Astrocyte of the cerebellum (primary cell): ENCODE measurements around the gene ATXN10.

ENCODE experiments used
- DNase-seq: peaks from one replicate; pipeline ENCODE4 v3.0.0-alpha.2; 2011; ENCODE audit warnings: low read depth
- H3K4me3 ChIP-seq: 2 replicates; pipeline ENCODE4 v1.5.1; 2011; ENCODE audit warnings: mild to moderate bottlenecking, low read depth, low read length, moderate library complexity
- in situ Hi-C: cut with HindIII; loops from 2 replicates; pipeline ENCODE4 v1.10.0; 2017; ENCODE audit warnings: low sequenced_read_pairs
- TF ChIP-seq, protein P1 (sequence below): IDR thresholded peaks from 2 replicates; pipeline ENCODE4 v1.5.1; 2012; ENCODE audit warnings: low read length, low read depth, moderate library complexity, mild to moderate bottlenecking; ENCODE audit errors: missing control alignments

The ATXN10 gene

DNA sequence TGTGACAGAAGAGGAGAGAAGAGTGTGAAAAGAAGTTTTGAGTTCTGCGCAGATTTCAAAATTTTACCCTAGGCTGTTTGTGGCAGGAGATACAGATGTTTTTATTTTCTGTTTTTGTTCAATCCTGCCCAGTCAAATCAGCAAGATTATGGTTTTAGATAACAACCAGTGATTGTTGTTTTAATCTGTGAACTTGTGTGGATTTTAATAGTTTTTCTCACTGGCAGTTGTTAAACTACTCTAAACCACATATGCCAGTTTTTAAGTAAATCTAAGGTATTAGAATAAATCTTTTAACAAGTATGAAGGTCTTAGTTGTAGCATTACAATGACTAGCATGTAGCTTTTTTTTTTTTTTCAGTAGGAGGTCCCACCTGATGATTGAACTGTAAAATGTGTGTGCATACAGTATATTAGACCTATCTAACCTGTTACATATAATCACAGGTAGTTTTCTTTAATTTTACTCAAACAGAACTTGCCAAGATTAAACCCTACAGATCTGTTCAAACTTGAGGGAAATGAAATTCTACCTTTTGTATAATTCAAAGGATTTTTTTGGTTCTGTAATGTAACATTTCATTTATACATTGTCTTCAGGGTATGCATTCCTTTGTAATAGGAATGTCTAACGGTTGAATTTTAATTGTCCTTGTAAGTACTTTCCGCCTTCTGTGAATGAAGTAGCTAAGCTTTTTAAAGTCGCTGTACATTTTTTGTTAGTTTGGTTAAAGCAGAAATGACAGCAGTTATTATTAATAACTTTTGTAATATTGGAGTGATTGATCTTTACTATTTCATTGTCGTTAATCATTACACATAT lies 13.3 kb downstream of the ATXN10 start:
- no peak overlapping the region for H3K4me3 ChIP-seq
- in situ Hi-C loops, result no loop called here
- no peak for DNase-seq
- TF ChIP-seq, protein P1, sequence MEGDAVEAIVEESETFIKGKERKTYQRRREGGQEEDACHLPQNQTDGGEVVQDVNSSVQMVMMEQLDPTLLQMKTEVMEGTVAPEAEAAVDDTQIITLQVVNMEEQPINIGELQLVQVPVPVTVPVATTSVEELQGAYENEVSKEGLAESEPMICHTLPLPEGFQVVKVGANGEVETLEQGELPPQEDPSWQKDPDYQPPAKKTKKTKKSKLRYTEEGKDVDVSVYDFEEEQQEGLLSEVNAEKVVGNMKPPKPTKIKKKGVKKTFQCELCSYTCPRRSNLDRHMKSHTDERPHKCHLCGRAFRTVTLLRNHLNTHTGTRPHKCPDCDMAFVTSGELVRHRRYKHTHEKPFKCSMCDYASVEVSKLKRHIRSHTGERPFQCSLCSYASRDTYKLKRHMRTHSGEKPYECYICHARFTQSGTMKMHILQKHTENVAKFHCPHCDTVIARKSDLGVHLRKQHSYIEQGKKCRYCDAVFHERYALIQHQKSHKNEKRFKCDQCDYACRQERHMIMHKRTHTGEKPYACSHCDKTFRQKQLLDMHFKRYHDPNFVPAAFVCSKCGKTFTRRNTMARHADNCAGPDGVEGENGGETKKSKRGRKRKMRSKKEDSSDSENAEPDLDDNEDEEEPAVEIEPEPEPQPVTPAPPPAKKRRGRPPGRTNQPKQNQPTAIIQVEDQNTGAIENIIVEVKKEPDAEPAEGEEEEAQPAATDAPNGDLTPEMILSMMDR, result no peak

DNA sequence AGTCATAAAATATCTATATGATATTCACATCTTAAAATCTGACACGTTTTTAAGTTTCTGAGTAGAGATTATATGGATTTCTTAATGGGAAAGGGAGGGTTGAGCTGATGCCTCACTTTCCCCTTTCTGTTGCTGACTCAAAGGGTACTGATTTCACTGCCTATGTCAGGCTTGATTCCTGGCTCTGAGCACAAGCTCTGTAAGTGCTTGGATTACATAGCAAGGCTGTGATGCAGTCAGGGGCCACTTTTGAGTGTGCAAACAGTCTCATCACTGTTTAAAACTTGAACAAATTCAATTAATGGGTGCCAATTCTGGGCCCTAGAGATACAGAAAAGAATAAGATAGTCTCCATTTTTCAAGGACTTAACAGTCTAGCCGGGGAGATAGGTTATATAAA lies 14.4 kb downstream of the ATXN10 start:
- no peak overlapping the region for H3K4me3 ChIP-seq
- in situ Hi-C loops, result no loop called here
- DNase-seq, result no peak
- TF ChIP-seq, protein P1, result no peak

DNA sequence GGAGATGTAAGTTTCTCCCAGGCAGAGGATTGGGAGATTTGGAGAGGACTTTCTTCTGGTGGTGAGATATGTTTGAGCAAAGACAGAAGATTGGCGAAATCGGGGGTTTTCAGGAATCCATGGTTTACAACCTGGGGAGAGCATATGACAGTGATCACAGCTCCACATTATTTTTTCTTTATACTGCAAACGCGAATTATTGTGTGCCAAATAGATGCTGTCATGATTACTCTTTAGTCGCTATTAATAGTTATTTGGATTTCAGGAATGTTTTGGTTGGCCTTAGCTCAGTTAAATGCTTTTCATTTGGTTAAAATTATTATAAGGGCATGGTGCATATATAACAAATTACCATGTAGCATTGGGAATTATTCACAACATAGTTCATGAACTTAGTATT lies 15.2 kb downstream of the ATXN10 start:
- no peak for DNase-seq
- TF ChIP-seq, protein P1, result no peak
- no peak overlapping the region for H3K4me3 ChIP-seq
- in situ Hi-C loops, result no loop called here

DNA sequence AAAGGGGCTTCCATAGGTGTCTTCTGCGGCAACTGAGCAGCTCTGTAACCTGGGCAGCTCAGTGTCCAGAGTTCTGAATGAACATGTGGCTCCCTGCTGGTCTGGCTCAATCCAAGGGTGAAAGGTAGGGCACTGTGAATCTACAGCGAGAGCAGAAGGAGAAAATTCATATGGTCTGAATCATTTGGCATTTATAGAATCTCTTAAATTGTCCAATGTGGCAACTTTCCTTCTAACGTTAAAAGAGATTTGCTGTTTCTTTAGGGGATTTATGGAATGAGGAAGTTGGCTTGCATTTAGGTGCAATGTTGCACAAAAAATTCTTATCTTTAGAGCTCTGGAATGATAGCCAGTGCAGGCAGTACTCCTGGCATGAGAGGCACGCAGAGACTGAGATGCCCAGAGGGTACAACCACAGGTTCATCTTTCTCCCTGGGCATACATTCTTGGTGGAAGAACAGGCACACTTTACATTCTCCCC lies 17.0 kb downstream of the ATXN10 start:
- in situ Hi-C loops, result no loop called here
- peak; percentile 79 for DNase-seq
- H3K4me3 ChIP-seq, result no peak overlapping the region
- TF ChIP-seq, protein P1, result no peak

DNA sequence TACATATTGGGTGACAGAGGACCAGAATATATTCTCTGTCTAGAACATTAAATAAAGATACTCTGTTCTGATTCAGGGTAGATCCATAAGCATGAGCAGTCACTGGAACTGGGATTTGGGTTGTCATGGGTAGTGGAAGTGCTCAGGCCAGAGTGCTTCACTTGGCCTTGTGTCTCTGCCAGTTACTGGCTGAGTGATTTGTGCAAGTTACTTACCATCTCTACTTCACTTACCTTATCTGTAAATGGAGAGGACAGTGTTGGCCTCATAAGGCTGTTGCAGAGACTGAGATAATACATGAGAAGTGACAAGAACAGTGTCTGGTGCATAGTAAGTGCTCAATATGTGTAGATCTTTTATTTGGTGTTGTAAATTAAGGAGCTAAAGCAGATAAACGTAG lies 17.6 kb downstream of the ATXN10 start:
- TF ChIP-seq, protein P1, result no peak
- no peak for DNase-seq
- H3K4me3 ChIP-seq, result no peak overlapping the region
- in situ Hi-C loops, result no loop called here

DNA sequence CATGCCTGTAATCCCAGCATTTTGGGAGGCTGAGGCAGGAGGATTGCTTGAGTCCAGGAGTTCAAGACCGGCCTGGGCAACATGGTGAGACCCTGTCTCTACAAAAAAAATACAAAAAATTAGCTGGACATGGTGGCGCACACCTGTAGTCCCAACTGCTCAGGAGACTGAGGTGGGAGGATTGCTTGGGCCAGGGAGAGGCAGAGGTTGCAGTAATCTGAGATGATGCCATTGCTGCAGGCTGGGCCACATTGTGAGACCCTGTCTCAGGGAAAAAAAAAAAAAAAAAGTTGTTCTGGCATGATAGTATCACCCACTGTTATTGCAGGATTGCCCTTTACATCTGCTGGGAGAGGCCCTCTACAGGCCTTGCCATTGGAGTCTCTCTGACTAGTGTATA lies 18.4 kb downstream of the ATXN10 start:
- in situ Hi-C loops, result no loop called here
- TF ChIP-seq, protein P1, result no peak
- no peak overlapping the region for H3K4me3 ChIP-seq
- DNase-seq, result no peak
